Measurements from ENCODE around the gene HAPSTR1. TPM values are rescaled to one million over a fixed set of nuclear protein-coding genes. Genes with fewer than 3 reads are reported as not detected.
A peak's percentile ranks its signal among the peaks of the same experiment; 100 is the strongest.

Gene HAPSTR1
- total and polyA plus RNA-seq, 4 donors: 6.5 to 46.5 (median 17.7) TPM

DNA sequence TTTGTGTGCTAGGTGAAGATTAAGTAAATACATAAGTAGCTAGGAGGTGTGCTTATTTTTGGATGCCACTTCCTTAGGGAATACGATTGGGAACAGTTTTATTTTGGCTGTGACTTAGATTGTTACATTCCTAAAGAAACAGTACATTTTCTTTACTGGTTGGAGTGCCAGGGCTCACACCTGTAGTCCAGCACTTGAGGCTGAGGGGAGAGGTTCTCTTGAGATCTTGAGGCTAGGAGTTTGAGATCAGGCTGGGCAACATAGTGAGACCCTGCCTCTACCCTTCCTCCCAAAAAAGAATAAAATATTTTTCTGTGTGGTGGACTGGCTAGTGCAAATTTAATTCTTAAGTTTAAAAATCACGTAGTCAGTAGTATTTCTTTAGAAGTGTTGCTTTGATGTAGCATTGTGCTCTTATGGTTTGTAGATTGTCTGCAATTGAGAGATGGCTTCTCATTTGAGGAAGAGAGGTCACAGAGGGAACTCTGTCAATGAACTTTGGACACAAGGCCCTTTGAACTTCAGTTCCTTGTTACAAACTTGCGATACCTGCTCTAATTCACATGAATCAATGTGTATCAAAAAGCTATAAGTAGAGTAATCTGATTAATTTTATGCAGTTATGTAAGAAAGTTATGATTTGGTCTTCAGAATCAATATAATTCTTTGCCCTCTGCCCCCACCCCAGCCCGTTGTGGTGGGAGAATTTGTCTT, 7.1 kb downstream of the HAPSTR1 start:
- H3K36me3 ChIP-seq (ENCODE audit: control insufficient read depth in 4 of 4, insufficient read depth in 3 of 4, low read depth in 1 of 4, low read length in 3 of 4): peaks cover 6 to 14% (median 9%) of the 10 kb centered on the region in 4 donors

DNA sequence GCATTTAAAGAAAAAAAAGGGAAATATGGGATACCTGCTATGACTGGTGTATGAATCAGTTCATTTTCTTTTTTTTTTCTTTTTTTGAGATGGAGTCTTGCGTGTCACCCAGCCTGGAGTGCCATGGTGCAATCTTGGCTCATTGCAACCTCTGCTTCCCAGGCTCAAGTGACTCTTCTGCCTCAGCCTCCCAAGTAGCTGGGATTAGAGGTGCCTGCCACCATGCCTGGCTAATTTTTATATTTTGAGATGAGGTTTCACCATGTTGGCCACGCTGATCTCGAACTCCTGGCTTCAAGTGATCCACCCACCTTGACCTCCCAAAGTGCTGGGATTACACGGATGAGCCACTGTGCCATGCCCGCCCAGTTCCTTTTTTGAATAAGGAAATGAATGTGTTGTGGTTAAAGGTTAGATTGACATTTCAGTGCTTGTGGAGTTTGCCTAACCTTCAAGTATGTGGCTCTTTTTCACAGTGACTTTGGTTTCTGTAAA, 7.7 kb downstream of the HAPSTR1 start:
- DNase-seq (ENCODE audit: low spot score): no peak
- peak overlapping the region; percentile 11 to 32 for H3K27ac ChIP-seq (ENCODE audit: low read depth in 1 of 2, low read length in 2 of 2)
- H3K4me1 ChIP-seq (ENCODE audit: control insufficient read depth in 4 of 4, insufficient read depth in 4 of 4, low read length in 3 of 4): peaks cover 25 to 81% (median 63%) of the 10 kb centered on the region in 4 donors
- no peaks in the 10 kb centered on the region for H3K9me3 ChIP-seq (ENCODE audit: control insufficient read depth in 4 of 4, low read length in 3 of 4)
- peaks cover 10 to 19% (median 14%) of the 10 kb centered on the region in 4 donors for H3K36me3 ChIP-seq (ENCODE audit: control insufficient read depth in 4 of 4, insufficient read depth in 3 of 4, low read depth in 1 of 4, low read length in 3 of 4)
- no peaks in the 10 kb centered on the region for H3K27me3 ChIP-seq (ENCODE audit: control insufficient read depth in 4 of 4, insufficient read depth in 4 of 4, low read length in 3 of 4)
- no peak overlapping the region for H3K9ac ChIP-seq (ENCODE audit: low read depth in 1 of 2, low read length in 2 of 2)
- 47% methylated on average over 5 of the region's 5 CpGs for WGBS
- TF ChIP-seq EGR1 (IDR thresholded peaks at IDR 0.05; ENCODE audit: low read depth in 2 of 2) (no peak), HNF4A (conservative IDR thresholded peaks at IDR 0.05) (no peak), HNF4G (IDR thresholded peaks at IDR 0.05) (no peak), RAD21 (IDR thresholded peaks at IDR 0.05) (no peak), FOXA2 (IDR thresholded peaks at IDR 0.05) (no peak), SP1 (IDR thresholded peaks at IDR 0.05) (no peak), FOXA1 (IDR thresholded peaks at IDR 0.05) (no peak), GABPA (IDR thresholded peaks at IDR 0.05 in 1 of 2, conservative IDR thresholded peaks at IDR 0.05 in 1 of 2) (no peak), TAF1 (conservative IDR thresholded peaks at IDR 0.05) (no peak), NR2F2 (IDR thresholded peaks at IDR 0.05) (no peak), RXRA (IDR thresholded peaks at IDR 0.05) (no peak), JUND (IDR thresholded peaks at IDR 0.05) (no peak), YY1 (IDR thresholded peaks at IDR 0.05) (no peak)
- TF ChIP-seq, protein P1, sequence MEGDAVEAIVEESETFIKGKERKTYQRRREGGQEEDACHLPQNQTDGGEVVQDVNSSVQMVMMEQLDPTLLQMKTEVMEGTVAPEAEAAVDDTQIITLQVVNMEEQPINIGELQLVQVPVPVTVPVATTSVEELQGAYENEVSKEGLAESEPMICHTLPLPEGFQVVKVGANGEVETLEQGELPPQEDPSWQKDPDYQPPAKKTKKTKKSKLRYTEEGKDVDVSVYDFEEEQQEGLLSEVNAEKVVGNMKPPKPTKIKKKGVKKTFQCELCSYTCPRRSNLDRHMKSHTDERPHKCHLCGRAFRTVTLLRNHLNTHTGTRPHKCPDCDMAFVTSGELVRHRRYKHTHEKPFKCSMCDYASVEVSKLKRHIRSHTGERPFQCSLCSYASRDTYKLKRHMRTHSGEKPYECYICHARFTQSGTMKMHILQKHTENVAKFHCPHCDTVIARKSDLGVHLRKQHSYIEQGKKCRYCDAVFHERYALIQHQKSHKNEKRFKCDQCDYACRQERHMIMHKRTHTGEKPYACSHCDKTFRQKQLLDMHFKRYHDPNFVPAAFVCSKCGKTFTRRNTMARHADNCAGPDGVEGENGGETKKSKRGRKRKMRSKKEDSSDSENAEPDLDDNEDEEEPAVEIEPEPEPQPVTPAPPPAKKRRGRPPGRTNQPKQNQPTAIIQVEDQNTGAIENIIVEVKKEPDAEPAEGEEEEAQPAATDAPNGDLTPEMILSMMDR (IDR thresholded peaks at IDR 0.05; ENCODE audit: low read depth, low read length, missing input control): no peak
- TF ChIP-seq, protein P2, sequence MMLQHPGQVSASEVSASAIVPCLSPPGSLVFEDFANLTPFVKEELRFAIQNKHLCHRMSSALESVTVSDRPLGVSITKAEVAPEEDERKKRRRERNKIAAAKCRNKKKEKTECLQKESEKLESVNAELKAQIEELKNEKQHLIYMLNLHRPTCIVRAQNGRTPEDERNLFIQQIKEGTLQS (IDR thresholded peaks at IDR 0.05): no peak
- TF ChIP-seq, protein P3, sequence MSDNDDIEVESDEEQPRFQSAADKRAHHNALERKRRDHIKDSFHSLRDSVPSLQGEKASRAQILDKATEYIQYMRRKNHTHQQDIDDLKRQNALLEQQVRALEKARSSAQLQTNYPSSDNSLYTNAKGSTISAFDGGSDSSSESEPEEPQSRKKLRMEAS (IDR thresholded peaks at IDR 0.05): no peak
- TF ChIP-seq, protein P4, sequence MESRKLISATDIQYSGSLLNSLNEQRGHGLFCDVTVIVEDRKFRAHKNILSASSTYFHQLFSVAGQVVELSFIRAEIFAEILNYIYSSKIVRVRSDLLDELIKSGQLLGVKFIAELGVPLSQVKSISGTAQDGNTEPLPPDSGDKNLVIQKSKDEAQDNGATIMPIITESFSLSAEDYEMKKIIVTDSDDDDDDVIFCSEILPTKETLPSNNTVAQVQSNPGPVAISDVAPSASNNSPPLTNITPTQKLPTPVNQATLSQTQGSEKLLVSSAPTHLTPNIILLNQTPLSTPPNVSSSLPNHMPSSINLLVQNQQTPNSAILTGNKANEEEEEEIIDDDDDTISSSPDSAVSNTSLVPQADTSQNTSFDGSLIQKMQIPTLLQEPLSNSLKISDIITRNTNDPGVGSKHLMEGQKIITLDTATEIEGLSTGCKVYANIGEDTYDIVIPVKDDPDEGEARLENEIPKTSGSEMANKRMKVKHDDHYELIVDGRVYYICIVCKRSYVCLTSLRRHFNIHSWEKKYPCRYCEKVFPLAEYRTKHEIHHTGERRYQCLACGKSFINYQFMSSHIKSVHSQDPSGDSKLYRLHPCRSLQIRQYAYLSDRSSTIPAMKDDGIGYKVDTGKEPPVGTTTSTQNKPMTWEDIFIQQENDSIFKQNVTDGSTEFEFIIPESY (IDR thresholded peaks at IDR 0.05): no peak
- TF ChIP-seq, protein P5, sequence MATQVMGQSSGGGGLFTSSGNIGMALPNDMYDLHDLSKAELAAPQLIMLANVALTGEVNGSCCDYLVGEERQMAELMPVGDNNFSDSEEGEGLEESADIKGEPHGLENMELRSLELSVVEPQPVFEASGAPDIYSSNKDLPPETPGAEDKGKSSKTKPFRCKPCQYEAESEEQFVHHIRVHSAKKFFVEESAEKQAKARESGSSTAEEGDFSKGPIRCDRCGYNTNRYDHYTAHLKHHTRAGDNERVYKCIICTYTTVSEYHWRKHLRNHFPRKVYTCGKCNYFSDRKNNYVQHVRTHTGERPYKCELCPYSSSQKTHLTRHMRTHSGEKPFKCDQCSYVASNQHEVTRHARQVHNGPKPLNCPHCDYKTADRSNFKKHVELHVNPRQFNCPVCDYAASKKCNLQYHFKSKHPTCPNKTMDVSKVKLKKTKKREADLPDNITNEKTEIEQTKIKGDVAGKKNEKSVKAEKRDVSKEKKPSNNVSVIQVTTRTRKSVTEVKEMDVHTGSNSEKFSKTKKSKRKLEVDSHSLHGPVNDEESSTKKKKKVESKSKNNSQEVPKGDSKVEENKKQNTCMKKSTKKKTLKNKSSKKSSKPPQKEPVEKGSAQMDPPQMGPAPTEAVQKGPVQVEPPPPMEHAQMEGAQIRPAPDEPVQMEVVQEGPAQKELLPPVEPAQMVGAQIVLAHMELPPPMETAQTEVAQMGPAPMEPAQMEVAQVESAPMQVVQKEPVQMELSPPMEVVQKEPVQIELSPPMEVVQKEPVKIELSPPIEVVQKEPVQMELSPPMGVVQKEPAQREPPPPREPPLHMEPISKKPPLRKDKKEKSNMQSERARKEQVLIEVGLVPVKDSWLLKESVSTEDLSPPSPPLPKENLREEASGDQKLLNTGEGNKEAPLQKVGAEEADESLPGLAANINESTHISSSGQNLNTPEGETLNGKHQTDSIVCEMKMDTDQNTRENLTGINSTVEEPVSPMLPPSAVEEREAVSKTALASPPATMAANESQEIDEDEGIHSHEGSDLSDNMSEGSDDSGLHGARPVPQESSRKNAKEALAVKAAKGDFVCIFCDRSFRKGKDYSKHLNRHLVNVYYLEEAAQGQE (IDR thresholded peaks at IDR 0.05): no peak
- no peak overlapping the region for H3K4me3 ChIP-seq (ENCODE audit: low read depth in 1 of 3, low read length in 3 of 3)

More for the DNA sequence above, 7.1 kb downstream of the HAPSTR1 start:
- Histone ChIP-seq H3K9ac (ENCODE audit: low read depth in 1 of 2, low read length in 2 of 2) (no peak overlapping the region), H3K27me3 (ENCODE audit: control insufficient read depth in 4 of 4, insufficient read depth in 4 of 4, low read length in 3 of 4) (no peaks in the 10 kb centered on the region), H3K9me3 (ENCODE audit: control insufficient read depth in 4 of 4, low read length in 3 of 4) (no peaks in the 10 kb centered on the region), H3K4me1 (ENCODE audit: control insufficient read depth in 4 of 4, insufficient read depth in 4 of 4, low read length in 3 of 4) (peaks cover 22 to 81% (median 66%) of the 10 kb centered on the region in 4 donors), H3K4me3 (ENCODE audit: low read depth in 1 of 3, low read length in 3 of 3) (no peak overlapping the region), H3K27ac (ENCODE audit: low read depth in 1 of 2, low read length in 2 of 2) (peak overlapping the region; percentile 11 to 32)
- peak; percentile 89 for TF ChIP-seq HNF4G (IDR thresholded peaks at IDR 0.05)
- TF ChIP-seq HNF4A (conservative IDR thresholded peaks at IDR 0.05): peak; percentile 90 to 97
- TF ChIP-seq, protein P4 (IDR thresholded peaks at IDR 0.05): peak; percentile 13
- no peak for TF ChIP-seq JUND (IDR thresholded peaks at IDR 0.05)
- peak; percentile 36 for TF ChIP-seq SP1 (IDR thresholded peaks at IDR 0.05)
- TF ChIP-seq EGR1 (IDR thresholded peaks at IDR 0.05; ENCODE audit: low read depth in 2 of 2): no peak
- peak; percentile 74 to 86 for TF ChIP-seq RXRA (IDR thresholded peaks at IDR 0.05)
- peak; percentile 38 for TF ChIP-seq YY1 (IDR thresholded peaks at IDR 0.05)
- WGBS: 19% methylated on average over 4 of the region's 4 CpGs
- no peak for DNase-seq (ENCODE audit: low spot score)

Measured in liver (tissue), 9 donors.